ENCODE data around the gene JAKMIP1. TPM values are rescaled to one million over a fixed set of nuclear protein-coding genes. Genes with fewer than 3 reads are reported as not detected.

The JAKMIP1 gene
- polyA plus RNA-seq, 1 donor from 2014 or later = 15.3 TPM

DNA sequence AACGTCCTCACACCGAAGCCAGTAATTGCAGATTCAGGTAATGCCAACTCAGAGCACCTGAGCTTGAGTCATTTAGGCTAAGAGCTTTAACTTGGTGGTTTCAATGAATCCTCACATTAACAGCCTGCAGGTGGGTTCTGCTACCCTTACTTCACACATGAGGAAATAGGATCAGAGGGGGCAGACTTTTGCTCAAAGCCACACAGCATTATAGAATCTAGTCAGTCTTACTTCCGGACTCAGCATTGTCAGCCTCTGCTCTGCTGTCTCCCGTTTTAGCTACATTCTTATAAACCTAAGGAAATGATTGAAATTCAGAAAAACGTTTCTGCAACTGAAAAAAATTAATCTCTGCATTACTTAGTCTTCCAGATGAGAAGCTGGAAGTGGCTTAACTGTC is 188.1 kb downstream of the JAKMIP1 start:
- Histone ChIP-seq H3K79me2 (replicated peaks; ENCODE audit: insufficient read depth, low read length) (no peaks in the 10 kb centered on the region), H3K27ac (ENCODE audit: low read length) (no peak overlapping the region), H2AFZ (ENCODE audit: low read depth, low read length) (no peak overlapping the region), H3K9ac (ENCODE audit: low read length) (no peak overlapping the region), H3K9me2 (ENCODE audit: insufficient read depth, low read length) (no peaks in the 10 kb centered on the region), H3K4me3 (ENCODE audit: low read length) (no peak overlapping the region), H3K4me2 (ENCODE audit: low read length) (no peak overlapping the region), H3K36me3 (ENCODE audit: insufficient read depth, low read length) (no peaks in the 10 kb centered on the region), H3K9me3 (ENCODE audit: low read length) (no peaks in the 10 kb centered on the region), H3F3A (ENCODE audit: insufficient read depth, low read length, poor library complexity, severe bottlenecking) (no peaks in the 10 kb centered on the region), H3K27me3 (ENCODE audit: insufficient read depth, low read depth, low read length) (peaks cover 15% of the 10 kb centered on the region), H4K20me1 (ENCODE audit: insufficient read depth) (no peaks in the 10 kb centered on the region)
- TF ChIP-seq POLR2AphosphoS5 (IDR thresholded peaks at IDR 0.05) = no peak

- no peaks in the 10 kb centered on the region for H3K9me3 ChIP-seq (ENCODE audit: low read length)
- H3F3A ChIP-seq (ENCODE audit: insufficient read depth, low read length, poor library complexity, severe bottlenecking) = no peaks in the 10 kb centered on the region
- no peak overlapping the region for H3K4me2 ChIP-seq (ENCODE audit: low read length)
- H3K4me3 ChIP-seq (ENCODE audit: low read length) = no peak overlapping the region
- no peak overlapping the region for H2AFZ ChIP-seq (ENCODE audit: low read depth, low read length)
- H3K27ac ChIP-seq (ENCODE audit: low read length) = no peak overlapping the region
- no peaks in the 10 kb centered on the region for H4K20me1 ChIP-seq (ENCODE audit: insufficient read depth)
- TF ChIP-seq POLR2AphosphoS5 (IDR thresholded peaks at IDR 0.05) = no peak
- TF ChIP-seq CTCF (IDR thresholded peaks at IDR 0.05; ENCODE audit: poor library complexity, severe bottlenecking) = no peak
- TF ChIP-seq EP300 (conservative IDR thresholded peaks at IDR 0.05; ENCODE audit: poor library complexity, severe bottlenecking) = no peak
- no peak for TF ChIP-seq MXI1 (conservative IDR thresholded peaks at IDR 0.05; ENCODE audit: poor library complexity, severe bottlenecking)
- no peak for TF ChIP-seq TAF1 (IDR thresholded peaks at IDR 0.05; ENCODE audit: low read depth)
- no peak for TF ChIP-seq SMC3 (conservative IDR thresholded peaks at IDR 0.05; ENCODE audit: poor library complexity)
- TF ChIP-seq, protein P1, sequence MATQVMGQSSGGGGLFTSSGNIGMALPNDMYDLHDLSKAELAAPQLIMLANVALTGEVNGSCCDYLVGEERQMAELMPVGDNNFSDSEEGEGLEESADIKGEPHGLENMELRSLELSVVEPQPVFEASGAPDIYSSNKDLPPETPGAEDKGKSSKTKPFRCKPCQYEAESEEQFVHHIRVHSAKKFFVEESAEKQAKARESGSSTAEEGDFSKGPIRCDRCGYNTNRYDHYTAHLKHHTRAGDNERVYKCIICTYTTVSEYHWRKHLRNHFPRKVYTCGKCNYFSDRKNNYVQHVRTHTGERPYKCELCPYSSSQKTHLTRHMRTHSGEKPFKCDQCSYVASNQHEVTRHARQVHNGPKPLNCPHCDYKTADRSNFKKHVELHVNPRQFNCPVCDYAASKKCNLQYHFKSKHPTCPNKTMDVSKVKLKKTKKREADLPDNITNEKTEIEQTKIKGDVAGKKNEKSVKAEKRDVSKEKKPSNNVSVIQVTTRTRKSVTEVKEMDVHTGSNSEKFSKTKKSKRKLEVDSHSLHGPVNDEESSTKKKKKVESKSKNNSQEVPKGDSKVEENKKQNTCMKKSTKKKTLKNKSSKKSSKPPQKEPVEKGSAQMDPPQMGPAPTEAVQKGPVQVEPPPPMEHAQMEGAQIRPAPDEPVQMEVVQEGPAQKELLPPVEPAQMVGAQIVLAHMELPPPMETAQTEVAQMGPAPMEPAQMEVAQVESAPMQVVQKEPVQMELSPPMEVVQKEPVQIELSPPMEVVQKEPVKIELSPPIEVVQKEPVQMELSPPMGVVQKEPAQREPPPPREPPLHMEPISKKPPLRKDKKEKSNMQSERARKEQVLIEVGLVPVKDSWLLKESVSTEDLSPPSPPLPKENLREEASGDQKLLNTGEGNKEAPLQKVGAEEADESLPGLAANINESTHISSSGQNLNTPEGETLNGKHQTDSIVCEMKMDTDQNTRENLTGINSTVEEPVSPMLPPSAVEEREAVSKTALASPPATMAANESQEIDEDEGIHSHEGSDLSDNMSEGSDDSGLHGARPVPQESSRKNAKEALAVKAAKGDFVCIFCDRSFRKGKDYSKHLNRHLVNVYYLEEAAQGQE (IDR thresholded peaks at IDR 0.05; ENCODE audit: borderline replicate concordance) = no peak
- TF ChIP-seq EZH2 (IDR thresholded peaks at IDR 0.05; ENCODE audit: borderline replicate concordance, insufficient read depth, low read length, poor library complexity, severe bottlenecking) = no peak
- no peak for TF ChIP-seq RAD21 (conservative IDR thresholded peaks at IDR 0.05)
- H3K36me3 ChIP-seq (ENCODE audit: insufficient read depth, low read length) = no peaks in the 10 kb centered on the region
- H3K79me2 ChIP-seq (replicated peaks; ENCODE audit: insufficient read depth, low read length) = no peaks in the 10 kb centered on the region
- H3K9ac ChIP-seq (ENCODE audit: low read length) = no peak overlapping the region
- H3K27me3 ChIP-seq (ENCODE audit: insufficient read depth, low read depth, low read length) = peaks cover 21% of the 10 kb centered on the region
- no peaks in the 10 kb centered on the region for H3K9me2 ChIP-seq (ENCODE audit: insufficient read depth, low read length)
Observed at GRCh38 chr4:6011686-6012085, 188.7 kb downstream of the JAKMIP1 start.

DNA sequence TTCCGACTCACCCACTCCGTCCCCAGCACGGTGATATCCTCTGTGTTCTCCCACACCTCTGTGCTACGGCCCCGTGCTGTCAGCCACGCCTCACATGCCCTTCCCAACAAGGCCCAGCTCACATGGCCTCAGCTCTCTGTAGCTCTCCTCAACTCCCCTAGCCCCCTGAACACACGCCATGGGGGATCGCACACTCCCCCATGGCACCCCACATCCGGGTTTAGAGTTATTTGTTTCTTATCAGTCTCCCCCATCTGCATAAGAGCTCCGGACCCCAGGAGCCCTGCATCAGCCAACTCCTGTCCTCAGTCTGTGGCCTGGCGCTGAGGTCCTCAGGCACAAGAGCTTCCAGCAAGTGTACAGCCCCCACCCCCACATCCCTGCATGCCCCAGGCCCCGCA is 189.1 kb downstream of the JAKMIP1 start:
- TF ChIP-seq SMC3 (conservative IDR thresholded peaks at IDR 0.05; ENCODE audit: poor library complexity) = no peak
- no peak overlapping the region for H3K9ac ChIP-seq (ENCODE audit: low read length)
- H3K4me2 ChIP-seq (ENCODE audit: low read length) = no peak overlapping the region
- H3K27ac ChIP-seq (ENCODE audit: low read length) = no peak overlapping the region
- H3K9me3 ChIP-seq (ENCODE audit: low read length) = no peaks in the 10 kb centered on the region
- H3K9me2 ChIP-seq (ENCODE audit: insufficient read depth, low read length) = no peaks in the 10 kb centered on the region
- no peaks in the 10 kb centered on the region for H3K79me2 ChIP-seq (replicated peaks; ENCODE audit: insufficient read depth, low read length)
- H3K27me3 ChIP-seq (ENCODE audit: insufficient read depth, low read depth, low read length) = peaks cover 24% of the 10 kb centered on the region
- H3F3A ChIP-seq (ENCODE audit: insufficient read depth, low read length, poor library complexity, severe bottlenecking) = no peaks in the 10 kb centered on the region
- no peaks in the 10 kb centered on the region for H3K36me3 ChIP-seq (ENCODE audit: insufficient read depth, low read length)
- no peaks in the 10 kb centered on the region for H4K20me1 ChIP-seq (ENCODE audit: insufficient read depth)
- H3K4me3 ChIP-seq (ENCODE audit: low read length) = no peak overlapping the region
- no peak overlapping the region for H2AFZ ChIP-seq (ENCODE audit: low read depth, low read length)

Measured in neural cell (in vitro differentiated cells).